ENCODE measurements around the gene ADAMTS14. TPM values are rescaled to one million over a fixed set of nuclear protein-coding genes. Genes with fewer than 3 reads are reported as not detected.

The ADAMTS14 gene
- total RNA-seq, 2 experiments from 2014 or later, result 0.03 TPM; not detected in 1

DNA sequence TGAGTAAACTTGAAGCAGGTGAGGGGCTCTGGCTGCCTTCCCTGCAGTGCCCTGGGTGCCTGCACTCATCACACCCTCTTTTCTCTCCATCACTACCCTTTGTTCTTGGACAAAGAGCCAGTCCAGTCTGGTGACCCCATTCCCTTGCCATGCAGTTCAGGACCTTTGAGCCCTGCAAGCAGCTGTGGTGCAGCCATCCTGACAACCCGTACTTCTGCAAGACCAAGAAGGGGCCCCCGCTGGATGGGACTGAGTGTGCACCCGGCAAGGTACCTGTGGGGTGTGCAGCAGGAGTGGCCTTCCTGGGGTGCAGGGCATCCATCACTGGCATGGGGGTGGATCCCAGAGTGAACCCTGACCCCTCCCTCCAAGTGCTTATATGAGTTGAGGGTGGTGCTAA, 64.2 kb downstream of the ADAMTS14 start:
- DNase-seq (ENCODE audit: low spot score), result no peak
- Histone ChIP-seq H3K36me3 (ENCODE audit: insufficient read depth, low read length) (no peaks in the 10 kb centered on the region), H3K27ac (ENCODE audit: low read depth, low read length, poor library complexity, severe bottlenecking) (no peak overlapping the region), H2AFZ (ENCODE audit: low read length) (no peak overlapping the region), H3K9me3 (ENCODE audit: low read length) (no peaks in the 10 kb centered on the region), H3K4me1 (ENCODE audit: insufficient read depth, low read length, poor library complexity, severe bottlenecking) (no peaks in the 10 kb centered on the region), H4K20me1 (ENCODE audit: insufficient read depth, low read length) (no peaks in the 10 kb centered on the region), H3K4me3 (ENCODE audit: low read depth, low read length, poor library complexity, severe bottlenecking) (no peak overlapping the region), H3K4me2 (ENCODE audit: low read length) (no peak overlapping the region), H3K79me2 (ENCODE audit: insufficient read depth, low read depth, low read length) (no peaks in the 10 kb centered on the region), H3K9me2 (ENCODE audit: insufficient read depth, low read length) (no peaks in the 10 kb centered on the region)
- no peak for TF ChIP-seq EZH2phosphoT487 (IDR thresholded peaks at IDR 0.05; ENCODE audit: borderline replicate concordance, low read depth, low read length)
- TF ChIP-seq, protein P1, sequence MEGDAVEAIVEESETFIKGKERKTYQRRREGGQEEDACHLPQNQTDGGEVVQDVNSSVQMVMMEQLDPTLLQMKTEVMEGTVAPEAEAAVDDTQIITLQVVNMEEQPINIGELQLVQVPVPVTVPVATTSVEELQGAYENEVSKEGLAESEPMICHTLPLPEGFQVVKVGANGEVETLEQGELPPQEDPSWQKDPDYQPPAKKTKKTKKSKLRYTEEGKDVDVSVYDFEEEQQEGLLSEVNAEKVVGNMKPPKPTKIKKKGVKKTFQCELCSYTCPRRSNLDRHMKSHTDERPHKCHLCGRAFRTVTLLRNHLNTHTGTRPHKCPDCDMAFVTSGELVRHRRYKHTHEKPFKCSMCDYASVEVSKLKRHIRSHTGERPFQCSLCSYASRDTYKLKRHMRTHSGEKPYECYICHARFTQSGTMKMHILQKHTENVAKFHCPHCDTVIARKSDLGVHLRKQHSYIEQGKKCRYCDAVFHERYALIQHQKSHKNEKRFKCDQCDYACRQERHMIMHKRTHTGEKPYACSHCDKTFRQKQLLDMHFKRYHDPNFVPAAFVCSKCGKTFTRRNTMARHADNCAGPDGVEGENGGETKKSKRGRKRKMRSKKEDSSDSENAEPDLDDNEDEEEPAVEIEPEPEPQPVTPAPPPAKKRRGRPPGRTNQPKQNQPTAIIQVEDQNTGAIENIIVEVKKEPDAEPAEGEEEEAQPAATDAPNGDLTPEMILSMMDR (conservative IDR thresholded peaks at IDR 0.05; ENCODE audit: low read length), result no peak
- CTCF ChIA-PET (ENCODE audit: unreplicated experiment), result interaction anchor here (0.6 kb wide), 1 partner anchor 339 kb away, joined by 3 read pairs; no protein-coding TSS in a partner anchor
- intact Hi-C loops (cut with micrococcal nuclease; ENCODE audit: unreplicated experiment), result no loop called here
- BruUV-seq (replicated peaks), result no TSS peak
- POLR2A ChIA-PET, result no interaction called here

DNA sequence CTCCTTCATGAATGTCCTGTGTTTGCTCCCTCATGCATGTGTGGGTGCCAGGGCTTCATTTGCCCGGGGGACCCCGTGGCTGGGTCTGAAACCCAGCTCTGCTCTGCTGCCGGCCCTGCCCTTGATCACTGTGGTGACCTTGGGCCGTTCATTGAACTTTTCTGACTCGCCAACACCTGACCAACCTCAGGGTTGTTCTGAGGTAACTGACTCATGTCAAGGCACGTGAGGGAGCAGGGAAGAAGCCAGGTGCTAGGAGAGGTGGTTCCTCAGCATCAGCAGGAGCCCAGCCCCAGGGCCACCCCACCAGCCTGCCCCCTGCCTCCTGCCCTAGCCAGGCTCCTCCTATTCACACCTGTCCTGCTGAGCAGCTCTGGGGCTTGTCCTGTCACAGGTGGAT, 64.9 kb downstream of the ADAMTS14 start:
- no peak overlapping the region for H3K27ac ChIP-seq (ENCODE audit: low read depth, low read length, poor library complexity, severe bottlenecking)
- no TSS peak for BruUV-seq (replicated peaks)
- intact Hi-C loops (cut with micrococcal nuclease; ENCODE audit: unreplicated experiment), result no loop called here
- H3K79me2 ChIP-seq (ENCODE audit: insufficient read depth, low read depth, low read length), result no peaks in the 10 kb centered on the region
- H3K36me3 ChIP-seq (ENCODE audit: insufficient read depth, low read length), result no peaks in the 10 kb centered on the region
- H3K4me3 ChIP-seq (ENCODE audit: low read depth, low read length, poor library complexity, severe bottlenecking), result no peak overlapping the region
- H3K9me3 ChIP-seq (ENCODE audit: low read length), result no peaks in the 10 kb centered on the region
- no peaks in the 10 kb centered on the region for H3K4me1 ChIP-seq (ENCODE audit: insufficient read depth, low read length, poor library complexity, severe bottlenecking)
- DNase-seq (ENCODE audit: low spot score), result no peak
- no peak overlapping the region for H2AFZ ChIP-seq (ENCODE audit: low read length)
- H4K20me1 ChIP-seq (ENCODE audit: insufficient read depth, low read length), result no peaks in the 10 kb centered on the region
- TF ChIP-seq EZH2phosphoT487 (IDR thresholded peaks at IDR 0.05; ENCODE audit: borderline replicate concordance, low read depth, low read length), result no peak
- TF ChIP-seq, protein P1 (conservative IDR thresholded peaks at IDR 0.05; ENCODE audit: low read length), result no peak
- H3K9me2 ChIP-seq (ENCODE audit: insufficient read depth, low read length), result no peaks in the 10 kb centered on the region
- no peak overlapping the region for H3K4me2 ChIP-seq (ENCODE audit: low read length)
- ChIA-PET CTCF (ENCODE audit: unreplicated experiment) (no interaction called here), POLR2A (no interaction called here)

DNA sequence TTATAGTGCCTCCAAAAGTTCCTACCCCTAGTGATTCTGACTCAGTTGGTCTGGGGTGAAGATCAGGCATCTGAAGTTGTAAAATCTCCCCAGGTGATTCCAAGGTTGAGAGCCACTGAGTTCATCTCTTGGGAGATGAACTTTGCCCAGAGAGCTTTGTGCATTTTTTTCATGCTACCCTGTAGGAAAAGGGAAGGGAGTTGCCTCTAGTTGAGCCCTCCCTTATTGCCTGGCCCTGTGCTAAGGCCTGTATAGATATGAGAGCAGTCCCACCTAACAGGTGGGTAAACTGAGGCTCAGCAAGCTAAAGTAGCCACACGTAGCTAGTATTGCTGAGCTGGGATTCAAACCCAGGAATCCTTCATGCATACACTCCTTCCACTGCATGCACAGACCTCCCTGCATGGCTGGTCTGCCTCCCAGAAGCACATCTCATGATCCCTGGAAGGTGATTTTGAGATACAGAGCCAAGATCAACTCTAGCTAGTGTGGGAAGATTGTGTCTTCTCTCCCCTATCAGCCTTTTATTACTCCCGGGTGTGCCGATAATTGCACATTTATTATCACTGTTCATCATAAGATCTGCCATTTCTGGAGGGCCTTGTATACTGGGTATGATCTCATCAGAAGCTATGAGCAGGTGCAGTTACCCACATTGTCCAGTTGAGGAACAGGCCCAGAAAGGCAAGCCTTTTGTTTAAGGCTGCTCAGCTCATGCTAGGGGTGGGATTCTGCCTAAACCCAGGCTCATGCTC, 65.9 kb downstream of the ADAMTS14 start:
- Histone ChIP-seq H3K27ac (ENCODE audit: low read depth, low read length, poor library complexity, severe bottlenecking) (no peak overlapping the region), H3K36me3 (ENCODE audit: insufficient read depth, low read length) (no peaks in the 10 kb centered on the region), H3K4me1 (ENCODE audit: insufficient read depth, low read length, poor library complexity, severe bottlenecking) (no peaks in the 10 kb centered on the region), H3K79me2 (ENCODE audit: insufficient read depth, low read depth, low read length) (no peaks in the 10 kb centered on the region), H3K4me2 (ENCODE audit: low read length) (no peak overlapping the region), H3K9me2 (ENCODE audit: insufficient read depth, low read length) (no peaks in the 10 kb centered on the region), H3K4me3 (ENCODE audit: low read depth, low read length, poor library complexity, severe bottlenecking) (no peak overlapping the region), H4K20me1 (ENCODE audit: insufficient read depth, low read length) (no peaks in the 10 kb centered on the region), H2AFZ (ENCODE audit: low read length) (no peak overlapping the region), H3K9me3 (ENCODE audit: low read length) (no peaks in the 10 kb centered on the region)
- CTCF ChIA-PET (ENCODE audit: unreplicated experiment), result no interaction called here
- no peak for TF ChIP-seq EZH2phosphoT487 (IDR thresholded peaks at IDR 0.05; ENCODE audit: borderline replicate concordance, low read depth, low read length)
- TF ChIP-seq, protein P1 (conservative IDR thresholded peaks at IDR 0.05; ENCODE audit: low read length), result no peak
- POLR2A ChIA-PET, result no interaction called here
- intact Hi-C loops (cut with micrococcal nuclease; ENCODE audit: unreplicated experiment), result no loop called here
- BruUV-seq (replicated peaks), result no TSS peak
- peak; percentile 6 for DNase-seq (ENCODE audit: low spot score)

Data from OCI-LY7 (cell line).